NT2/D1 (cell line): Measurements from ENCODE around the gene HIBADH.

Experiments
- DNase-seq: peaks from one replicate; pipeline ENCODE4 v3.0.0-alpha.2; 2011; ENCODE audit warnings: low read depth, low spot score
- H3K27me3 ChIP-seq: 2 replicates; pipeline ENCODE4 v1.6.0; 2011; ENCODE audit warnings: mild to moderate bottlenecking; ENCODE audit not compliant: insufficient read length, insufficient read depth
- H3K36me3 ChIP-seq: 2 replicates; pipeline ENCODE4 v1.6.1; 2011; ENCODE audit warnings: mild to moderate bottlenecking, low read length, mixed read lengths; ENCODE audit not compliant: insufficient read depth, insufficient read length
- H3K4me1 ChIP-seq: 2 replicates; pipeline ENCODE4 v1.5.1; 2011; ENCODE audit not compliant: insufficient read depth, insufficient read length
- H3K4me3 ChIP-seq: 2 replicates; pipeline ENCODE4 v1.5.1; 2011; ENCODE audit warnings: low read depth; ENCODE audit not compliant: insufficient read length
- H3K9ac ChIP-seq: 2 replicates; pipeline ENCODE4 v1.6.0; 2011; ENCODE audit warnings: low read depth; ENCODE audit not compliant: insufficient read length
- H3K9me3 ChIP-seq: 2 replicates; pipeline ENCODE4 v1.5.1; 2011; ENCODE audit warnings: mild to moderate bottlenecking, low read length; ENCODE audit not compliant: insufficient read depth
- SUZ12 ChIP-seq: IDR thresholded peaks from 2 replicates; pipeline ENCODE4 v1.6.1; 2011; ENCODE audit not compliant: insufficient read length, insufficient read depth; ENCODE audit errors: extremely low read depth
- YY1 ChIP-seq: IDR thresholded peaks from 2 replicates; pipeline ENCODE4 v1.6.1; 2011; ENCODE audit not compliant: insufficient read length, insufficient read depth
- ZNF274 ChIP-seq: IDR thresholded peaks from 2 replicates; pipeline ENCODE4 v1.6.1; 2011; ENCODE audit warnings: mild to moderate bottlenecking, low read depth, low read length

The HIBADH gene

DNA sequence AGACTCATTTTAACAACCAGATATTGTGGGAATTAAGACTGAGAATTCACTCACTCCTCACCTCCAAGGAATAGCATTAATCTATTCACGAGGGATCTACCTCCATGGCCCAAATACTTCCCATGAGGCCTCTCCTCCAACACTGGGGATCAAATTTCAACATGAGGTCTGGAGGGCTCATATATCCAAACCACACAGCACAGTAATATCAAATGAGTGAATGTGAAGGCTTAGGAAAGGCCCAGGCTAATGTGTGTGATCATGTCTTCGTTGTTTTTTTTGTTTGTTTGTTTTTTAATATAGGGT is 46.5 kb downstream of the HIBADH start:
- H3K9me3 ChIP-seq, result peaks cover 27% of the 10 kb centered on the region
- peaks cover 9% of the 10 kb centered on the region for H3K36me3 ChIP-seq
- no peak overlapping the region for H3K9ac ChIP-seq
- H3K27me3 ChIP-seq, result no peaks in the 10 kb centered on the region
- H3K4me1 ChIP-seq, result no peaks in the 10 kb centered on the region
- H3K4me3 ChIP-seq, result no peak overlapping the region
- DNase-seq, result no peak
- TF ChIP-seq SUZ12 (no peak), YY1 (no peak), ZNF274 (no peak)

DNA sequence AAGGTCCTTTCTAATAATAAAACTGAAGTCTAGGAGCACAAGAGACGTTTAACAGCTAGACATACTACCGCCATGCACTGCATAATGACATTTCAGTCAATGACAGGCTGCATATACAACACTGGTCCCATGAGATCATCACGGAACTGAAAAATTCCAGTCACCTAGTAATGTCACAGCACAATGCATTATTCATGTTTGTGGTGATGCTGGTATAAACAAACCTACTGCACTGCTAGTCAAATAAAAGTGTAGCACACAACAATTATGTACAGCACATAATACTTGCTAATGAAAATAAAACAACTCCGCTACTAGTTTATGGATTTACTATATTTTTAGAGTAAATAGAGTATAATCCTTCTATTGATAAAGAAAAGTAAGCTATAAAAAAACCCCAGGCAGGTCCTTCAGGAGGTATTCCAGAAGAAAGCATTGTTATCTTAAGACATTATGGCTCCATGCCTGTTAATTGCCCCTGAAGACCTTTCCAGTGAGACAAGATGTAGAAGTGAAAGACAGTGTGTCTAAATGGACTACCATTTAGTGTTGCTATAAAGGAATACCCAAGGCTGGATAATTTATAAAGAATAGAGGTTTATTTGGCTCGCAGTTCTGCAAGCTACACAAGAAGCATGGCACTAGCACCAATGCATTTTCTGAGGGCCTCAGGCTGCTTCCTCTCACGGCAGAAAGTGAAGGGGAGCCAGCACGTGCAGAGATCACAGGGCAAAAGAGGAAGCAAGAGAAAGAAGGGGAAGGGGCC is 47.1 kb downstream of the HIBADH start:
- no peak overlapping the region for H3K9ac ChIP-seq
- H3K27me3 ChIP-seq, result no peaks in the 10 kb centered on the region
- peaks cover 12% of the 10 kb centered on the region for H3K36me3 ChIP-seq
- TF ChIP-seq YY1 (no peak), SUZ12 (no peak), ZNF274 (no peak)
- DNase-seq, result no peak
- no peaks in the 10 kb centered on the region for H3K4me1 ChIP-seq
- peaks cover 21% of the 10 kb centered on the region for H3K9me3 ChIP-seq
- H3K4me3 ChIP-seq, result no peak overlapping the region

DNA sequence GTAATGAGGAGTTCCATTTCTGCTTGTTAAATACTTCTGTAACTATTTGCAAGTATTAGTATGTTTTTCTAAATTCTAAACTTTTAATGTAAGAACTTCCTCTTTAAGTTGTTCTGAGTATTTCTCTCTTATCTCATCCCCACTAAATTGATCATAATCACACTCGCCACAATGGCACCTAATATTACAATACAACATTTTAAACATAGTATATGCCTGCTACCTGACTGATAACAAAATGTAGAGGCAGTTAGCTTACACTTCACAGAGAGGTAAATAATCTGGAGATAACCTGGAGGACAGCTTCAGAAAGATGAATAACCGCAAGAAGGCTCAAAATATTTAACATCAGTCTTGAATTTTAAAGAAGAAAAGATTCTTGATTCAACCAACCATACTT is 48.6 kb downstream of the HIBADH start:
- Histone ChIP-seq H3K4me1 (no peaks in the 10 kb centered on the region), H3K9ac (no peak overlapping the region), H3K27me3 (no peaks in the 10 kb centered on the region), H3K9me3 (peaks cover 6% of the 10 kb centered on the region; the same call in 1 of the 2 replicates), H3K4me3 (no peak overlapping the region), H3K36me3 (peaks cover 10% of the 10 kb centered on the region)
- TF ChIP-seq YY1 (no peak), ZNF274 (no peak), SUZ12 (no peak)
- DNase-seq, result no peak

DNA sequence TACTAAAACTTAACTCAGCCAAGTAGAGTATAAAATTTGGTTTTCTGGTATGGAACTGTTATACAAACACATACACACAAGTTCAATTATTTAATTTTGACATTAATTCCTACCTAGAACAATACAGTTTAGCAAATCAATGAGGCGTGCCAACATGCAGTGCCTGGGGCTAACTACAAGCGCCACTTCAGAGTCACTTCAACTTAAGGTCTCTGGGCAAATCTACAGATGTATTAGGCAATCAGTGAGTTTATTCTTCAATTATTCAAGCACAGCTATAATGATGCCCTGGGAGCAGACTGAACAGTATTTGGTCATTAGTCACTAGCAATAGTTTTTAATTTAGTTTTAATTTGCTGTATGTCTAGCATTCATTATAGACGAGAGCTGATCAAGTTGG is 51.6 kb downstream of the HIBADH start:
- DNase-seq, result no peak
- H3K9me3 ChIP-seq, result no peaks in the 10 kb centered on the region
- TF ChIP-seq SUZ12, result no peak
- no peak for TF ChIP-seq YY1
- no peak for TF ChIP-seq ZNF274
- no peak overlapping the region for H3K9ac ChIP-seq
- H3K4me1 ChIP-seq, result no peaks in the 10 kb centered on the region
- H3K4me3 ChIP-seq, result no peak overlapping the region
- peaks cover 6% of the 10 kb centered on the region for H3K36me3 ChIP-seq
- H3K27me3 ChIP-seq, result no peaks in the 10 kb centered on the region

DNA sequence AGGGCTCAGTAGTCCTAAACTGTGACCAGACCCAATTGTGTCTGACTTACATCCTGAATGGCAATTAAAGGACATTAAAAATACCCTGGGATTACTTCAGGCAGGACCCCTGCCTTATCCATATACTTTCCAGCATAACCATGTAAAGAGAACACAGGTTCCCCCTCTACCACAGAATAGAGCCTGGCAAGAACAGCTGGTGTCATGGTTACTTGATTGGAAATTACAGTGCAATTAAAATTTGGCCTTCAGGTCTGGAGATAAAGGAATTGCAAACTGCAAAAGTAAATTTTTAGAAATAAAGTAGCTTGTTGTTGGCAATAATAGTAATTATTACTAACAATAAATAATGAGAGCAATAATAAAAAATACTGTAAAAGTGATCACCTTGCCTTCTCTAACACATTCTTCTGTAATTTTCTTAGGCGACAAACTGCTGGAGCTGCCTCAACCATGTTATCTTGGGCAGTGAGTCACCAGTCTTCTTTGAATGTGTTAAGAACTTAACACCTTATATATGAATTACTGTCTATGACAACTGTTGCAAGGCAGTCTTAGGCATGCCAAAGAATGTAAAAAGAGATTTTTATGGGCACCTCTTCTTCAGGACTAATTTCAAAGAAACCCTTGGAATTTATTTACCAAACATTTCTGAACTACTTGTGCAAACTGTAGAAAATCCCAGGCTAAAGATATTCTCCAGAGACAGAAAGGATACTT is 53.7 kb downstream of the HIBADH start:
- DNase-seq, result no peak
- no peaks in the 10 kb centered on the region for H3K27me3 ChIP-seq
- TF ChIP-seq SUZ12 (no peak), YY1 (no peak), ZNF274 (no peak)
- H3K36me3 ChIP-seq, result peaks cover 4% of the 10 kb centered on the region
- H3K9ac ChIP-seq, result no peak overlapping the region
- H3K4me3 ChIP-seq, result no peak overlapping the region
- no peaks in the 10 kb centered on the region for H3K4me1 ChIP-seq
- H3K9me3 ChIP-seq, result no peaks in the 10 kb centered on the region

DNA sequence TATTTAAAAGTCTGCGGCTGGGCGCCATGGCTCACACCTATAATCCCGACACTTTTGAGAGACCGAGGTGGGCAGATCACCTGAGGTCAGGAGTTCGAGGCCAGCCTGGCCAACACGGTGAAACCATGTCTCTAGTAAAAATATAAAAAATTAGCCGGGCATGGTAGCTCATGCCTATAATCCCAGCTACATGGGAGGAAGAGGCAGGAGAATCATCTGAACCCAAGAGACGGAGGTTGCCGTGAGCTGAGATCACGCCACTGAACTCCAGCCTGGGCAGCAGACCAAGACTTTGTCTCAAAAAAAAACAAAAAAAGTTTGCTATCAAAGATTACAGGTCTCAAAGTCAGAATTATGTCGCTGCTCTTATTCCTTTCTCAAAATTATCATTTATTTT is 55.5 kb downstream of the HIBADH start:
- H3K9ac ChIP-seq, result no peak overlapping the region
- no peak overlapping the region for H3K4me3 ChIP-seq
- peaks cover 4% of the 10 kb centered on the region for H3K36me3 ChIP-seq
- no peak for DNase-seq
- no peaks in the 10 kb centered on the region for H3K9me3 ChIP-seq
- no peaks in the 10 kb centered on the region for H3K4me1 ChIP-seq
- TF ChIP-seq ZNF274, result no peak
- no peak for TF ChIP-seq YY1
- TF ChIP-seq SUZ12, result no peak
- H3K27me3 ChIP-seq, result no peaks in the 10 kb centered on the region

DNA sequence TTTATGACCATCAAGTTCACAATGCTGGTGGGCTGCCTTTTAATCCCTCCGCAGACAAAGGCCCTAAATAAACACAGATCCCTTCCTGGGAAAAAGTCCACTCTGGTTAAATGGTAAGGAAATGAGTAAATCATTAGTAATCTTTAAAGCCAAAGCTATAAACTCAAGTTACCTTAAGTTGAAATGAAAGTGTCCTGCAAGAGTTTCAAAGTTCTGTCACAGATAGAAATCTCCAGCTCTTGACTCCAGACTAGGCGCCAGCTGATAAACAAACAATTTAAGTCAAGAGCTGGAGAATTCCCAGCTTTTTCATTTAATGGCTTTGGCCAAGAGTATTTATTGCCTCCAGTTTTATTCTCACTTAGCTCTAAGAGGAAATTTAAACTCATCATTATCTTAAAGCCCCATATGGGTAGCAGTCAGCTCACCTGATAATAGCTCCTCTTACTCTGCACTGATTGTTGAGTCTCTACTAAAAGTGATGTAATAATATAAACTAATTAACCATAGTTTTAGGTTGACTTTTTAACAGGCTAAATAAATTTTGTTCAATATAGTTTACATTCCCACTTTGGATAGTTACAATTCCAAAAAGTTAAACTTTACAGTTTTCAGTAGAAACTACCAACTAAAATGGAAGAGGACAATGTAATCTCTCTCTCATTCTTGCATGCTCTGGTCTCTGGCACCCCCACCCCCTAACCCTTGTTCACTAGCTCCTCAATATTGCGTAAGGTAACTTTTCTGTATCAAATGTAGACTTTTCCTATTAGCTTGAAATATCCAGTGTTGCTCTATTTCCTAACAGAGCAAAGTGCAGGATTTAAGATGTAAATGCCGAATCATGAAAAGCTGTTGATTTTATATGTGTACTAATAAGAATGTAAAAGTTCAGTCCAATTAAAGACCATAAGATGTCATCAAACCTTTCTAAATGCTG is 56.1 kb downstream of the HIBADH start:
- DNase-seq, result no peak
- TF ChIP-seq ZNF274 (no peak), YY1 (no peak), SUZ12 (no peak)
- Histone ChIP-seq H3K9me3 (no peaks in the 10 kb centered on the region), H3K36me3 (peaks cover 4% of the 10 kb centered on the region), H3K27me3 (no peaks in the 10 kb centered on the region), H3K4me1 (no peaks in the 10 kb centered on the region), H3K4me3 (no peak overlapping the region), H3K9ac (no peak overlapping the region)
